IMR-90 (cell line): ENCODE results near the gene GAPVD1. TPM values are rescaled to one million over a fixed set of nuclear protein-coding genes. Genes with fewer than 3 reads are reported as not detected.

Experiments
- ATAC-seq: fragments of 200-7000 bp; cut with Tn5 transposase; 2 replicates; pipeline ENCODE4 v1.9.1; 2020; ENCODE audit warnings: low read depth, mild to moderate bottlenecking, moderate library complexity
- BruUV-seq: library from RNA; stranded (reverse); fragments of 400-500 nt; replicated peaks from 2 replicates; lab custom pipeline; 2021; lab: Mats Ljungman, UMichigan
- CTCF ChIA-PET: fragments of 300-600 bp; formaldehyde crosslinking; extraction: SDS; loops from one replicate; lab custom pipeline; 2021; ENCODE audit warnings: antibody characterized with exemption; lab: Yijun Ruan, JAX
- POLR2A ChIA-PET: fragments of 300-600 bp; sonication (Branson Sonifier 250); formaldehyde crosslinking; loops from one replicate; lab custom pipeline; 2022; ENCODE audit warnings: antibody characterized with exemption; ENCODE audit not compliant: unreplicated experiment; lab: Charles Lee
- DNase-seq: peaks from one replicate; pipeline ENCODE4 v3.0.0; 2013
- H2AFZ ChIP-seq: replicated peaks from 2 replicates; pipeline ENCODE3; 2013; ENCODE audit warnings: low read length, mild to moderate bottlenecking; ENCODE audit not compliant: poor library complexity
- H2AK5ac ChIP-seq: 2 replicates; pipeline ENCODE4 v1.6.1; 2013; ENCODE audit warnings: low read depth, low read length, inconsistent platforms
- H2AK9ac ChIP-seq: replicated peaks from 2 replicates; pipeline ENCODE3; 2013; ENCODE audit warnings: mild to moderate bottlenecking, low read depth, low read length, moderate library complexity; ENCODE audit not compliant: poor library complexity
- H2BK120ac ChIP-seq: 2 replicates; pipeline ENCODE4 v1.6.1; 2013; ENCODE audit warnings: low read depth, low read length, inconsistent platforms
- H2BK15ac ChIP-seq: 3 replicates; pipeline ENCODE4 v1.6.1; 2013; ENCODE audit warnings: low read depth, low read length, inconsistent platforms
- H2BK20ac ChIP-seq: 2 replicates; pipeline ENCODE4 v1.6.1; 2013; ENCODE audit warnings: low read depth, mild to moderate bottlenecking, inconsistent platforms, low read length, moderate library complexity
- H2BK5ac ChIP-seq: 2 replicates; pipeline ENCODE4 v1.6.1; 2013; ENCODE audit warnings: mild to moderate bottlenecking, low read depth, low read length, inconsistent platforms; ENCODE audit not compliant: poor library complexity, severe bottlenecking
- H3K14ac ChIP-seq: replicated peaks from 2 replicates; pipeline ENCODE4 v1.6.1; 2013; ENCODE audit warnings: low read depth, low read length, inconsistent platforms
- H3K18ac ChIP-seq: 2 replicates; pipeline ENCODE4 v1.6.1; 2013; ENCODE audit warnings: low read depth, low read length, control low read depth
- H3K23ac ChIP-seq: 2 replicates; pipeline ENCODE4 v1.6.1; 2013; ENCODE audit warnings: low read depth, low read length, inconsistent platforms
- H3K27ac ChIP-seq: 2 replicates; pipeline ENCODE4 v1.5.1; 2013; ENCODE audit warnings: mild to moderate bottlenecking, control low read depth, low read length; ENCODE audit not compliant: insufficient read depth
- H3K27me3 ChIP-seq: 2 replicates; pipeline ENCODE4 v1.6.1; 2013; ENCODE audit warnings: low read length; ENCODE audit not compliant: control insufficient read depth, insufficient read depth
- H3K36me3 ChIP-seq: 2 replicates; pipeline ENCODE4 v1.6.1; 2013; ENCODE audit warnings: low read length, mixed read lengths; ENCODE audit not compliant: control insufficient read depth, insufficient read depth
- H3K4ac ChIP-seq: 2 replicates; pipeline ENCODE4 v1.6.1; 2013; ENCODE audit warnings: low read depth, low read length, inconsistent platforms
- H3K4me1 ChIP-seq: 2 replicates; pipeline ENCODE4 v1.6.1; 2013; ENCODE audit warnings: low read length, mixed read lengths; ENCODE audit not compliant: control insufficient read depth, insufficient read depth
- H3K4me2 ChIP-seq: 2 replicates; pipeline ENCODE4 v1.6.1; 2013; ENCODE audit warnings: low read depth, mild to moderate bottlenecking, control low read depth, low read length, moderate library complexity
- H3K4me3 ChIP-seq: 2 replicates; pipeline ENCODE4 v1.5.1; 2013; ENCODE audit warnings: low read depth, mild to moderate bottlenecking, control low read depth, low read length, moderate library complexity; ENCODE audit not compliant: insufficient read depth
- H3K56ac ChIP-seq: 2 replicates; pipeline ENCODE4 v1.6.1; 2013; ENCODE audit warnings: low read length, inconsistent platforms; ENCODE audit not compliant: insufficient read depth; ENCODE audit errors: extremely low read depth
- H3K79me1 ChIP-seq, 2 experiments: 2 replicates each; pipeline ENCODE4 v1.6.1; 2013; ENCODE audit warnings: low read length in 2 of 2, inconsistent platforms in 1 of 2, low read depth in 1 of 2
- H3K9ac ChIP-seq: 2 replicates; pipeline ENCODE4 v1.6.1; 2013; ENCODE audit warnings: low read depth, low read length, control low read depth
- H3K9me1 ChIP-seq: 2 replicates; pipeline ENCODE4 v1.6.1; 2013; ENCODE audit warnings: low read length, inconsistent platforms; ENCODE audit not compliant: insufficient read depth
- H3K9me3 ChIP-seq: 2 replicates; pipeline ENCODE4 v1.6.1; 2013; ENCODE audit warnings: low read length; ENCODE audit not compliant: control insufficient read depth, insufficient read depth
- H4K20me1 ChIP-seq: 2 replicates; pipeline ENCODE4 v1.6.1; 2013; ENCODE audit warnings: low read length, inconsistent platforms; ENCODE audit not compliant: insufficient read depth
- H4K5ac ChIP-seq: 2 replicates; pipeline ENCODE4 v1.6.1; 2013; ENCODE audit warnings: mild to moderate bottlenecking, low read depth, low read length, control low read depth
- H4K8ac ChIP-seq, 2 experiments: 2 replicates each; pipeline ENCODE4 v1.6.1; 2013; ENCODE audit warnings: low read depth in 2 of 2, low read length in 2 of 2, control low read depth in 1 of 2, inconsistent platforms in 1 of 2
- H4K91ac ChIP-seq: 2 replicates; pipeline ENCODE4 v1.6.1; 2013; ENCODE audit warnings: low read depth, low read length, inconsistent platforms; ENCODE audit not compliant: insufficient read depth
- BHLHE40 ChIP-seq: fragments of 150-350 bp; IDR thresholded peaks from 2 replicates; pipeline ENCODE4 v1.6.1; 2016; ENCODE audit warnings: mild to moderate bottlenecking, low read depth, low read length
- CEBPB ChIP-seq: IDR thresholded peaks from 2 replicates; pipeline ENCODE4 v1.6.1; 2012; ENCODE audit warnings: low read depth, low read length, improper control_type of control experiment
- CHD1 ChIP-seq: IDR thresholded peaks from 2 replicates; pipeline ENCODE4 v1.6.1; 2012; ENCODE audit warnings: low read depth, low read length, improper control_type of control experiment
- CTCF ChIP-seq: conservative IDR thresholded peaks from 2 replicates; pipeline ENCODE4 v1.5.1; 2012; ENCODE audit warnings: mild to moderate bottlenecking, low read depth, low read length, improper control_type of control experiment
- FOS ChIP-seq: fragments of 150-350 bp; IDR thresholded peaks from 2 replicates; pipeline ENCODE4 v1.6.1; 2016; ENCODE audit warnings: low read depth, low read length
- MAFK ChIP-seq: IDR thresholded peaks from 2 replicates; pipeline ENCODE4 v1.6.1; 2012; ENCODE audit warnings: low read depth, low read length, improper control_type of control experiment
- MAZ ChIP-seq: IDR thresholded peaks from 2 replicates; pipeline ENCODE4 v1.6.1; 2012; ENCODE audit warnings: low read depth, mild to moderate bottlenecking, low read length, improper control_type of control experiment, moderate library complexity, borderline replicate concordance
- MXI1 ChIP-seq: IDR thresholded peaks from 2 replicates; pipeline ENCODE4 v1.6.1; 2012; ENCODE audit warnings: low read depth, mild to moderate bottlenecking, low read length, moderate library complexity, borderline replicate concordance
- NFE2L2 ChIP-seq: fragments of 150-350 bp; IDR thresholded peaks from 2 replicates; pipeline ENCODE4 v1.6.1; 2016; ENCODE audit warnings: low read depth, mild to moderate bottlenecking, low read length
- POLR2A ChIP-seq: IDR thresholded peaks from 2 replicates; pipeline ENCODE4 v1.6.1; 2012; ENCODE audit warnings: mild to moderate bottlenecking, low read depth, low read length
- RAD21 ChIP-seq: IDR thresholded peaks from 2 replicates; pipeline ENCODE4 v1.6.1; 2012; ENCODE audit warnings: low read length, improper control_type of control experiment
- RFX5 ChIP-seq: IDR thresholded peaks from 2 replicates; pipeline ENCODE4 v1.8.0; 2012; ENCODE audit warnings: low read depth, mild to moderate bottlenecking, low read length, moderate library complexity
- SMC3 ChIP-seq: fragments of 150-350 bp; IDR thresholded peaks from 2 replicates; pipeline ENCODE4 v1.6.1; 2016; ENCODE audit warnings: low read depth, mild to moderate bottlenecking, antibody characterized with exemption, low read length, moderate library complexity
- WGBS, 2 experiments: methylation state at CpG; one replicate each; pipeline versions ENCODE4 v1.1.5 to v1.1.7; 2013; ENCODE audit warnings: missing lambda C conversion rate in 2 of 2; ENCODE audit not compliant: insufficient read length in 1 of 2; ENCODE audit errors: extremely low coverage in 2 of 2; 5-methylcytosine and 5-hydroxymethylcytosine counted together
- dilution Hi-C: fragments of 300-500 bp; cut with HindIII; formaldehyde crosslinking; loops from one replicate; pipeline ENCODE4 v1.14.3; 2018; ENCODE audit warnings: low sequenced_read_pairs; ENCODE audit not compliant: unreplicated experiment
- in situ Hi-C: fragments of 300-500 bp; cut with MboI; formaldehyde crosslinking; loops from 3 replicates; pipeline ENCODE4 v1.14.3; 2019; ENCODE audit warnings: low sequenced_read_pairs, inconsistent platforms, mixed read lengths
- intact Hi-C: fragments of 100-400 bp; cut with micrococcal nuclease; formaldehyde crosslinking; loops from 2 replicates; pipeline ENCODE4 v1.10.0; 2022
- polyA plus RNA-seq, 3 experiments: library from polyadenylated mRNA; depleted of rRNA; stranded (reverse); fragments of >200 nt; gene quantifications; 2 replicates each; pipeline ENCODE4 v1.2.3, GENCODE V29; 2012; ENCODE audit warnings: low replicate concordance in 1 of 3
- total RNA-seq: library from RNA; depleted of rRNA; stranded (reverse); fragments of >200 nt; gene quantifications from 2 replicates; pipeline ENCODE4 v1.2.3, GENCODE V29; 2012
- TF ChIP-seq, protein P1 (sequence below): fragments of 150-350 bp; IDR thresholded peaks from 2 replicates; pipeline ENCODE4 v1.6.1; 2016; ENCODE audit warnings: low read depth, mild to moderate bottlenecking, low read length, moderate library complexity, borderline replicate concordance
- TF ChIP-seq, protein P2 (sequence below): fragments of 150-350 bp; IDR thresholded peaks from 2 replicates; pipeline ENCODE4 v1.6.1; 2017; ENCODE audit warnings: mild to moderate bottlenecking, antibody characterized with exemption, low read length, low read depth

Gene GAPVD1
- total and polyA plus RNA-seq, 2 of the 4 experiments (the other 2 are of a cell fraction), result 13.8 to 50.9 TPM

GRCh38 chr9:125372441-125373226 is 111.0 kb downstream of the GAPVD1 start:
- Histone ChIP-seq H2BK120ac (no peak overlapping the region), H3K23ac (no peak overlapping the region), H3K14ac (no peak overlapping the region), H2AFZ (no peak overlapping the region), H2AK9ac (no peak overlapping the region), H3K9me3 (no peaks in the 10 kb centered on the region), H2BK20ac (no peak overlapping the region), H3K27me3 (peaks cover 6% of the 10 kb centered on the region; the same call in 1 of the 2 replicates), H4K20me1 (no peaks in the 10 kb centered on the region), H3K18ac (no peak overlapping the region), H4K91ac (no peak overlapping the region), H3K79me1 (no peaks in the 10 kb centered on the region), H3K56ac (no peak overlapping the region), H4K5ac (no peak overlapping the region), H2BK15ac (no peak overlapping the region), H3K4me3 (no peak overlapping the region), H3K4me1 (no peaks in the 10 kb centered on the region), H3K4ac (no peak overlapping the region), H2AK5ac (no peak overlapping the region), H3K9ac (no peak overlapping the region), H3K9me1 (no peaks in the 10 kb centered on the region; the same call in 1 of the 2 replicates), H3K27ac (no peak overlapping the region), H2BK5ac (no peak overlapping the region), H3K4me2 (no peak overlapping the region), H4K8ac (no peak overlapping the region), H3K36me3 (peaks cover 3% of the 10 kb centered on the region; the same call in 1 of the 2 replicates)
- CTCF ChIA-PET, result no interaction called here
- ATAC-seq, result no peak
- no peak for DNase-seq
- in situ Hi-C loops (loop anchor here (5.0 to 25.0 kb wide), 2 partner anchors 460 to 600 kb away; partner anchors contain the start of gene NR6A1), dilution Hi-C loops (no loop called here), intact Hi-C loops (loop anchor here (5.0 kb wide), 1 partner anchor 505 kb away; no protein-coding TSS in a partner anchor)
- 80% methylated on average over 2 of the region's 9 CpGs; no CpG with 5 or more reads in 1 of the 2 experiments for WGBS, 2 experiments
- BruUV-seq, result no TSS peak
- POLR2A ChIA-PET, result no interaction called here
- TF ChIP-seq BHLHE40 (no peak), MXI1 (no peak), CTCF (no peak), MAZ (no peak), POLR2A (no peak), MAFK (no peak), CEBPB (no peak), SMC3 (no peak), CHD1 (no peak), RFX5 (no peak), RAD21 (no peak), FOS (no peak), NFE2L2 (no peak)
- TF ChIP-seq, protein P1, sequence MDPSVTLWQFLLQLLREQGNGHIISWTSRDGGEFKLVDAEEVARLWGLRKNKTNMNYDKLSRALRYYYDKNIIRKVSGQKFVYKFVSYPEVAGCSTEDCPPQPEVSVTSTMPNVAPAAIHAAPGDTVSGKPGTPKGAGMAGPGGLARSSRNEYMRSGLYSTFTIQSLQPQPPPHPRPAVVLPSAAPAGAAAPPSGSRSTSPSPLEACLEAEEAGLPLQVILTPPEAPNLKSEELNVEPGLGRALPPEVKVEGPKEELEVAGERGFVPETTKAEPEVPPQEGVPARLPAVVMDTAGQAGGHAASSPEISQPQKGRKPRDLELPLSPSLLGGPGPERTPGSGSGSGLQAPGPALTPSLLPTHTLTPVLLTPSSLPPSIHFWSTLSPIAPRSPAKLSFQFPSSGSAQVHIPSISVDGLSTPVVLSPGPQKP, result no peak
- TF ChIP-seq, protein P2, sequence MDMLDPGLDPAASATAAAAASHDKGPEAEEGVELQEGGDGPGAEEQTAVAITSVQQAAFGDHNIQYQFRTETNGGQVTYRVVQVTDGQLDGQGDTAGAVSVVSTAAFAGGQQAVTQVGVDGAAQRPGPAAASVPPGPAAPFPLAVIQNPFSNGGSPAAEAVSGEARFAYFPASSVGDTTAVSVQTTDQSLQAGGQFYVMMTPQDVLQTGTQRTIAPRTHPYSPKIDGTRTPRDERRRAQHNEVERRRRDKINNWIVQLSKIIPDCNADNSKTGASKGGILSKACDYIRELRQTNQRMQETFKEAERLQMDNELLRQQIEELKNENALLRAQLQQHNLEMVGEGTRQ, result no peak
